Erythroblast (primary cell): ENCODE results near the gene LILRB2.

Source experiments
- GATA1 ChIP-seq: IDR thresholded peaks from 2 replicates; pipeline ENCODE4 v1.6.1; 2011; ENCODE audit warnings: low read depth, mild to moderate bottlenecking, control low read depth, low read length, moderate library complexity
- POLR2A ChIP-seq: IDR thresholded peaks from 2 replicates; pipeline ENCODE4 v1.6.1; 2011; ENCODE audit warnings: mild to moderate bottlenecking, low read length

DNA sequence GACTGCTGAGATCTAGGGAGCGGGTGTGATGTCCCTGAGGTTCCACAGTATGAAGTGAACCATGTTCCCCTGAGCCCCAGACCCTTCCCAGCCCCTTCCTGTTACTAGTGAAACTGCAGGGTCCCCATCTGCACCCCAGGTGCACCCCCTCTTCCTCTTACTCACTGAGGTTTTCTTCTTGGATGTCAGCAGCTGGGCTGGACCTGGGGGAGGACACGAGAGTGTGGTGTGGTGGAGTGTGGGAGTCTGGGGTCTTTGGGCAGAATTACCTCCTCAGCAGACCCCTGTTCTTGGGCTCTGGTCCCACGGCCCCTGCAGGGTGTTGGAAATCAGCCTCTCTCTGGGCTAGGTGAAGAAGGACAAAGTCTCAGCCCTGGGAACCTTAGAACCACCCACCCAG, 35.0 kb downstream of the LILRB2 start:
- no peak for TF ChIP-seq POLR2A
- TF ChIP-seq GATA1: no peak
